Tibial artery (tissue), 4 donors: ENCODE measurements around the gene RBM26.
"Not testable (repeated sequence)": the region's sequence is repeated elsewhere in the genome, so short reads cannot be mapped to it uniquely, and the experiment has no call there.

Experiments
- DNase-seq, 2 donors: peaks; one replicate each; pipeline ENCODE4 v3.0.0-alpha.2; 2019
- H3K27ac ChIP-seq, 2 donors: fragments of 200-600 bp; sonication (generic) in 1 of 2; 1 replicate in 1 of 2; 2 replicates in 1 of 2; pipeline ENCODE4 v1.5.1; 2018 to 2019; ENCODE audit warnings: mild to moderate bottlenecking in 1 of 2
- H3K27me3 ChIP-seq, 2 donors: fragments of 200-600 bp; sonication (generic) in 1 of 2; one replicate each; pipeline versions ENCODE4 v1.5.1 to v1.6.0; 2016 to 2019
- H3K36me3 ChIP-seq, 3 donors: fragments of 200-600 bp; sonication (generic) in 2 of 3; one replicate each; pipeline ENCODE4 v1.5.1; 2016 to 2019; ENCODE audit warnings: mild to moderate bottlenecking in 2 of 3
- H3K4me1 ChIP-seq, 4 donors: fragments of 200-600 bp; sonication (generic) in 2 of 4; 1 replicate in 3 of 4; 2 replicates in 1 of 4; pipeline ENCODE4 v1.5.1; 2016 to 2019
- H3K4me3 ChIP-seq, 2 donors: fragments of 200-600 bp; sonication (generic) in 1 of 2; 1 replicate in 1 of 2; 2 replicates in 1 of 2; pipeline ENCODE4 v1.5.1; 2018 to 2019; ENCODE audit warnings: mild to moderate bottlenecking in 2 of 2
- H3K9me3 ChIP-seq, 3 donors: fragments of 200-600 bp; sonication (generic) in 1 of 3; one replicate each; pipeline ENCODE4 v1.5.1; 2016 to 2019
- CTCF ChIP-seq, 2 experiments: fragments of 200-600 bp in 1 of 2; fragments of 450-650 bp in 1 of 2; IDR thresholded peaks; one replicate each; pipeline ENCODE4 v1.5.1; 2017 to 2019; ENCODE audit warnings: antibody characterized with exemption in 2 of 2, mild to moderate bottlenecking in 1 of 2, moderate library complexity in 1 of 2
- intact Hi-C: fragments of 100-400 bp; cut with DNase I; formaldehyde crosslinking; loops from one replicate; pipeline ENCODE4 v1.15.0; 2023; ENCODE audit warnings: low total_unique reads

Gene RBM26

GRCh38 chr13:79282508-79282907 is 123.5 kb downstream of the RBM26 start:
- Histone ChIP-seq H3K4me3 (no peak overlapping the region), H3K27me3 (no peaks in the 10 kb centered on the region), H3K4me1 (no peaks in the 10 kb centered on the region), H3K27ac (no peak overlapping the region), H3K9me3 (no peaks in the 10 kb centered on the region), H3K36me3 (no peaks in the 10 kb centered on the region)
- TF ChIP-seq CTCF (IDR thresholded peaks at IDR 0.05) = no peak
- intact Hi-C loops = no loop called here
- no peak for DNase-seq

DNA sequence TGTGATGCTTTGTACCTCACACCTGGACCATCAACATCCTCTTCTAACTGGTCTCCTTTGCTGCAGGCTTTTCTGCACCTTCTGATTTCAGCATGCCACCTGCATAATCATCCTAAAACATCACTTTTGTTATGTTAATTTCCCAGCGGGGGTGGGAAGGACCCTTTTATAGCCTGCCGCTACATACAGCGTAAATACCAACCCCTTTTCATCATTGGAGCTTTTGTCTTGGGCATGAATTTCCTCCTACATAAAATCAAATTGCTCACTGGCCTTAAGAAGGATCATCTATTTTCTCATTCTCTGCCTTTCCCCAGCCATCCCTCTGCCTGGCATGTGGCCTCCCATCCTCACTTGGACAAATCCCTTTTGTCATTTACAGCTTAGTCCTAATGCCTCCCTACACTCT is 124.7 kb downstream of the RBM26 start:
- no peak overlapping the region for H3K4me3 ChIP-seq
- intact Hi-C loops = no loop called here
- no peaks in the 10 kb centered on the region for H3K36me3 ChIP-seq
- H3K9me3 ChIP-seq = no peaks in the 10 kb centered on the region
- no peak overlapping the region for H3K27ac ChIP-seq
- DNase-seq = no peak
- H3K4me1 ChIP-seq = no peaks in the 10 kb centered on the region
- no peak for TF ChIP-seq CTCF (IDR thresholded peaks at IDR 0.05)
- no peaks in the 10 kb centered on the region for H3K27me3 ChIP-seq

DNA sequence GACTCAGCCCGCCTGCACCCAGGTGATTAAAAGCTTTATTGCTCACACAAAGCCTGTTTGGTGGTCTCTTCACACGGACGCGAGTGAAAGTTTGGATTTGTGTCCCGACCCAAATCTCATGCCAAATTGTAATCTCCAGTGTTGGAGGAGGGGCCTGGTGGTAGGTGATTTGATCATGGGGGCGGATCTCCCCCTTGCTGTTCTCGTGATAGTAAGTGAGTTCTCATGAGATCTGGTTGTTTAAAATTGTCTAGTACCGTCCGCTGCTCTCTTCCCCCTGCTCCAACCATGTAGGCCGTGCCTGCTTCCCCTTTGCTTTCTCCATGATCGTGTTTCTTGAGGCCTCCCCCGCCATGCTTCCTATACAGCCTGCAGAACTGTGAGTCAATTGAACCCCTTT is 126.3 kb downstream of the RBM26 start:
- H3K27me3 ChIP-seq, H3K9me3 ChIP-seq, H3K27ac ChIP-seq, H3K4me1 ChIP-seq, intact Hi-C loops, DNase-seq, H3K4me3 ChIP-seq, H3K36me3 ChIP-seq: not testable (repeated sequence)

- intact Hi-C loops = no loop called here
- no peak for TF ChIP-seq CTCF (IDR thresholded peaks at IDR 0.05)
- Histone ChIP-seq H3K27ac (no peak overlapping the region), H3K36me3 (no peaks in the 10 kb centered on the region), H3K4me1 (no peaks in the 10 kb centered on the region), H3K27me3 (no peaks in the 10 kb centered on the region), H3K4me3 (no peak overlapping the region), H3K9me3 (no peaks in the 10 kb centered on the region)
- no peak for DNase-seq
Observed at GRCh38 chr13:79273045-79273444, 133.0 kb downstream of the RBM26 start.

DNA sequence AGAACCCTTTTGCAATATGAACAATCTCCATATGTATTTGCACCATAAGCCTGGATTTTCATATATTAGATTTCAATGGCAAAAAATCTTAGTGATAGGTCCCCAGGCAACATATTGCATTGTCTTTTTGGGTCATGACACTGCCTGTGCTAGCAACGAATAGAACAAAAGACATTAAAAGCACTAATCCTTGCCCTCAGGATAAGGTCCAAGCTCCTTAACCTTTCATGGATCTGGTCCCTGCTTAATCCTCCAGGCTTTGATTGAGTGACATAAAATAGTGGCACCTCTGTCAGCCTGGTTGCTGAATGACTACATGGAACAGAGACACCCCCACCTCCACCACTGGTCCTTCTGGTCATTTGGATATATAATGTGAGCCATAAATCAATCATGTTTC is 134.4 kb downstream of the RBM26 start:
- Histone ChIP-seq H3K4me3 (no peak overlapping the region), H3K27ac (no peak overlapping the region), H3K9me3 (no peaks in the 10 kb centered on the region), H3K27me3 (no peaks in the 10 kb centered on the region), H3K4me1 (no peaks in the 10 kb centered on the region), H3K36me3 (no peaks in the 10 kb centered on the region)
- intact Hi-C loops = no loop called here
- no peak for TF ChIP-seq CTCF (IDR thresholded peaks at IDR 0.05)
- DNase-seq = no peak

- intact Hi-C loops = no loop called here
- DNase-seq = no peak
- Histone ChIP-seq H3K27ac (no peak overlapping the region), H3K4me3 (no peak overlapping the region), H3K4me1 (no peaks in the 10 kb centered on the region), H3K27me3 (no peaks in the 10 kb centered on the region), H3K9me3 (no peaks in the 10 kb centered on the region), H3K36me3 (no peaks in the 10 kb centered on the region)
- no peak for TF ChIP-seq CTCF (IDR thresholded peaks at IDR 0.05)
Observed at GRCh38 chr13:79270859-79271258, 135.2 kb downstream of the RBM26 start.
